ENCODE measurements around the gene CCDC27. TPM values are rescaled to one million over a fixed set of nuclear protein-coding genes. Genes with fewer than 3 reads are reported as not detected.

CCDC27 gene
- total and polyA plus RNA-seq, 8 donors: not detected

DNA sequence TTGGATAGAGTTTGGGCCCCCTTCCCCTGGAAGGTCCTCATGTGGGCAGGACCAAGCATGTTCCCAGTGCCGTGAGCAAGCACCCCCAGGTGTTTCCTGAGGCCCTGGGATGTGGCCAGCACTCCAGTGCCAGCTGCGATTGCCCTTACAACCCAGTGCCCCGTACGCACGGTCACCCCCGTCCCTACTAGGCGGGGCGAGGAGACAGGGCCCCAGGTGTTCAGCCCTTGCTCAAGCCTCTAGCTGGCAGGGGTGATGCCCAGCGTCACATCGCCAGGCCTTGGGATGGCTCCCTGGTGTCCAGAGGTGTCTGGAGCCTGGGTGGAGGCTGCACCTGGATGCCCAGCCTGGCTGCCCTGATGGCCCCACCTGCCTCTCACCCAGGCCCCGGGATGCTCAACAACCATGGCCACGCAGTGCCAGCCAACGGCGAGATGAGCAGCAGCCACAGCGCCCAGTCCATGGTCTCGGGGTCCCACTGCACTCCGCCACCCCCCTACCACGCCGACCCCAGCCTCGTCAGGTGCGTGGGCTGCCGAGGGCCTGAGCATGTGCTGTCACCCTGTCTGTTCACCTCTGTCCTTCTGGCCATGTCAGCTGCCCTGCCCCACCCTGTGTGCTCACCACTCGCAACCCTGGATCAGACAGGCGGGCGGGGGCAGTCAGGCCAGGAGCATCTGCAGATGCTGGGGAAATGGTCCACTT, 21.6 kb upstream of the CCDC27 start:
- intact Hi-C loops (cut with DNase I; ENCODE audit: low total_unique reads): no loop called here
- H3K27ac ChIP-seq: no peak overlapping the region
- H3K4me1 ChIP-seq: peaks cover 0 to 13% (median 8%) of the 10 kb centered on the region in 4 donors
- no peak for DNase-seq
- H3K9me3 ChIP-seq: no peaks in the 10 kb centered on the region
- peaks cover 0 to 83% (median 41%) of the 10 kb centered on the region in 3 donors for H3K27me3 ChIP-seq
- H3K36me3 ChIP-seq: peaks cover 0 to 14% (median 11%) of the 10 kb centered on the region in 4 donors
- H3K4me3 ChIP-seq: no peak overlapping the region
- TF ChIP-seq, protein P1, sequence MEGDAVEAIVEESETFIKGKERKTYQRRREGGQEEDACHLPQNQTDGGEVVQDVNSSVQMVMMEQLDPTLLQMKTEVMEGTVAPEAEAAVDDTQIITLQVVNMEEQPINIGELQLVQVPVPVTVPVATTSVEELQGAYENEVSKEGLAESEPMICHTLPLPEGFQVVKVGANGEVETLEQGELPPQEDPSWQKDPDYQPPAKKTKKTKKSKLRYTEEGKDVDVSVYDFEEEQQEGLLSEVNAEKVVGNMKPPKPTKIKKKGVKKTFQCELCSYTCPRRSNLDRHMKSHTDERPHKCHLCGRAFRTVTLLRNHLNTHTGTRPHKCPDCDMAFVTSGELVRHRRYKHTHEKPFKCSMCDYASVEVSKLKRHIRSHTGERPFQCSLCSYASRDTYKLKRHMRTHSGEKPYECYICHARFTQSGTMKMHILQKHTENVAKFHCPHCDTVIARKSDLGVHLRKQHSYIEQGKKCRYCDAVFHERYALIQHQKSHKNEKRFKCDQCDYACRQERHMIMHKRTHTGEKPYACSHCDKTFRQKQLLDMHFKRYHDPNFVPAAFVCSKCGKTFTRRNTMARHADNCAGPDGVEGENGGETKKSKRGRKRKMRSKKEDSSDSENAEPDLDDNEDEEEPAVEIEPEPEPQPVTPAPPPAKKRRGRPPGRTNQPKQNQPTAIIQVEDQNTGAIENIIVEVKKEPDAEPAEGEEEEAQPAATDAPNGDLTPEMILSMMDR (IDR thresholded peaks at IDR 0.05): no peak
- no peak for TF ChIP-seq POLR2AphosphoS5 (IDR thresholded peaks at IDR 0.05)
- no peak for TF ChIP-seq EP300 (IDR thresholded peaks at IDR 0.05)
- no peak for TF ChIP-seq POLR2A (IDR thresholded peaks at IDR 0.05)
- 74 to 76% (median 75%) methylated on average over 19 to 25 of the region's 25 CpGs for whole genome bisulfite sequencing, 5 donors

DNA sequence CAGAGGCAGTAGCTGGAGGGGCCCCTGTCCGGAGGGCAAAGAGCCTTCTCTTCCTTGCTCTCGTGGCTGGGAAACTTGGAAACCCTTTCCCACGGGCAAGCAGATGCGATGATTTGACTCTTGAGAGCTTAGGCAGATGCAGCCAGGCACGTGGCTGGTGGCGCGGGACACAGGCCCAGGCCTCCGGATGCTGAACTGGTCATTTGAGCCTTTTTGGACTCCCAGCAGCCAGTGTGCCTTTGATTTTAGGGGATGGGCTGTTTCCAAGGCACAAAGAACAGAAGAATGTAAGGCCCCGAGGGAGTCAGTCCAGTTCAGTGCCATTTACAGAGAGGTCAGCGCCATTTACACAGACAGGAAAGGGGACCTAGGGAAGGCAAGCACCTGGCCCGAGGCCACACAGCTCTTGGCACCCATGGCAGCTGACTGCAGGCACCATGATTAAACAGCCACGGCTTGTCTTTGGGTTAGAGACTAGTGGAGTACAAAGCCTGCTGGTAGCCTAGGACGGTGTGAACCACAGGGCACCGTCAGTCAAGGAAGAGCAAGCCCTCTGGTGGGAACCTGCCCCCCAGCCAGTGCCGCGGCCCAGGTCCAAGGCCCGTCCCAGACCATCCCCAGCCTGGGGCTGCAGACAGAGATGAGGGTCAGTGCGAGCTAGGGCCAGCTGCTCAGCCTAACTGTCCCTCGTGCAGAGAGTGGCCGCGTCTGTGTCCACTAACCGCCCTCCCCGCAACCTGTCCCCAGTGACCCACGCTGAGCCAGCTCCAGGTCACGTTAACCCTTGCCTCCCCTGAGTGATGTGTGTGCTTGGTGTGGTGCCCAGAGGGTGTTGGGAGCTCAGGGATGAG, 20.4 kb upstream of the CCDC27 start:
- Histone ChIP-seq H3K27ac (no peak overlapping the region), H3K36me3 (peaks cover 0 to 25% (median 22%) of the 10 kb centered on the region in 4 donors), H3K4me1 (peaks cover 0 to 13% (median 8%) of the 10 kb centered on the region in 4 donors), H3K9me3 (no peaks in the 10 kb centered on the region), H3K27me3 (peaks cover 0 to 74% (median 41%) of the 10 kb centered on the region in 3 donors), H3K4me3 (no peak overlapping the region)
- no peak for DNase-seq
- WGBS, 5 donors: 42 to 59% (median 57%) methylated on average over 12 to 25 of the region's 25 CpGs
- no peak for TF ChIP-seq EP300 (IDR thresholded peaks at IDR 0.05)
- intact Hi-C loops (cut with DNase I; ENCODE audit: low total_unique reads): no loop called here

DNA sequence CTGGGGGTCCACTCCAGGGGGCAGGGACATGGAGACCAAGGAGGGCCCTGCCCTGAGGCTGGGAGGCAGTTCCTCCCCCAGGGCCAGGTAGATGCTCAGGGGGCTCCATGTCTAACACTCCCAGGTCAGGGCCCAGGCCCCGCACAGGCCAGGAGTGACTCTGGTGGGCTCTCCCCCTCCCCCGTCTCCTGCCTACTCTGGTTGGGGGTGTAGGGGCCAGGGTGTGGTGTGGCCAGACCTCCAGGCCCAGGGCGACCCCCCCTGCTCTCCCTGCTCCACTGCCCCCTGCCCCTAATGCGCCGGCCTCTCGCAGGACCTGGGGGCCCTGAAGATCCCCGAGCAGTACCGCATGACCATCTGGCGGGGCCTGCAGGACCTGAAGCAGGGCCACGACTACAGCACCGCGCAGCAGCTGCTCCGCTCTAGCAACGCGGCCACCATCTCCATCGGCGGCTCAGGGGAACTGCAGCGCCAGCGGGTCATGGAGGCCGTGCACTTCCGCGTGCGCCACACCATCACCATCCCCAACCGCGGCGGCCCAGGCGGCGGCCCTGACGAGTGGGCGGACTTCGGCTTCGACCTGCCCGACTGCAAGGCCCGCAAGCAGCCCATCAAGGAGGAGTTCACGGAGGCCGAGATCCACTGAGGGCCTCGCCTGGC, 19.7 kb upstream of the CCDC27 start:
- Histone ChIP-seq H3K27me3 (peaks cover 0 to 67% (median 41%) of the 10 kb centered on the region in 3 donors), H3K4me1 (peaks cover 0 to 13% (median 8%) of the 10 kb centered on the region in 4 donors)
- TF ChIP-seq, protein P1 (IDR thresholded peaks at IDR 0.05): no peak
- TF ChIP-seq POLR2AphosphoS5 (IDR thresholded peaks at IDR 0.05): no peak
- no peak for TF ChIP-seq EP300 (IDR thresholded peaks at IDR 0.05)
- no peak for TF ChIP-seq POLR2A (IDR thresholded peaks at IDR 0.05)

DNA sequence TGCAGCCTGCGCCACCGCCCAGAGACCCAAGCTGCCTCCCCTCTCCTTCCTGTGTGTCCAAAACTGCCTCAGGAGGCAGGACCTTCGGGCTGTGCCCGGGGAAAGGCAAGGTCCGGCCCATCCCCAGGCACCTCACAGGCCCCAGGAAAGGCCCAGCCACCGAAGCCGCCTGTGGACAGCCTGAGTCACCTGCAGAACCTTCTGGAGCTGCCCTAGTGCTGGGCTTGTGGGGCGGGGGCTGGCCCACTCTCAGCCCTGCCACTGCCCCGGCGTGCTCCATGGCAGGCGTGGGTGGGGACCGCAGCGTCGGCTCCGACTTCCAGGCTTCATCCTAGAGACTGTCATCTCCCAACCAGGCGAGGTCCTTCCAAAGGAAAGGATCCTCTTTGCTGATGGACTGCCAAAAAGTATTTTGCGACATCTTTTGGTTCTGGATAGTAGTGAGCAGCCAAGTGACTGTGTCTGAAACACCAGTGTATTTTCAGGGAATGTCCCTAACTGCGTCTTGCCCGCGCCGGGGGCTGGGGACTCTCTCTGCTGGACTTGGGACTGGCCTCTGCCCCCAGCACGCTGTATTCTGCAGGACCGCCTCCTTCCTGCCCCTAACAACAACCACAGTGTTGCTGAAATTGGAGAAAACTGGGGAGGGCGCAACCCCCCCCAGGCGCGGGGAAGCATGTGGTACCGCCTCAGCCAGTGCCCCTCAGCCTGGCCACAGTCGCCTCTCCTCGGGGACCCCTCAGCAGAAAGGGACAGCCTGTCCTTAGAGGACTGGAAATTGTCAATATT, 19.0 kb upstream of the CCDC27 start:
- no peak for DNase-seq
- no peak overlapping the region for H3K27ac ChIP-seq
- H3K4me3 ChIP-seq: no peak overlapping the region
- 53 to 66% (median 64%) methylated on average over 23 to 29 of the region's 29 CpGs for WGBS, 5 donors
- TF ChIP-seq, protein P1 (IDR thresholded peaks at IDR 0.05): no peak
- TF ChIP-seq POLR2A (IDR thresholded peaks at IDR 0.05): no peak
- no peak for TF ChIP-seq POLR2AphosphoS5 (IDR thresholded peaks at IDR 0.05)
- no peak for TF ChIP-seq EP300 (IDR thresholded peaks at IDR 0.05)
- H3K36me3 ChIP-seq: peaks cover 5 to 40% (median 37%) of the 10 kb centered on the region in 4 donors
- H3K9me3 ChIP-seq: no peaks in the 10 kb centered on the region
- peaks cover 0 to 60% (median 41%) of the 10 kb centered on the region in 3 donors for H3K27me3 ChIP-seq
- intact Hi-C loops (cut with DNase I; ENCODE audit: low total_unique reads): no loop called here
- peaks cover 0 to 13% (median 8%) of the 10 kb centered on the region in 4 donors for H3K4me1 ChIP-seq

More for the DNA sequence above, 19.7 kb upstream of the CCDC27 start:
- 14 to 36% (median 24%) methylated on average over 13 to 37 of the region's 37 CpGs for WGBS, 5 donors
- Histone ChIP-seq H3K36me3 (peaks cover 0 to 33% (median 30%) of the 10 kb centered on the region in 4 donors), H3K27ac (no peak overlapping the region), H3K9me3 (no peaks in the 10 kb centered on the region), H3K4me3 (no peak overlapping the region)
- intact Hi-C loops (cut with DNase I; ENCODE audit: low total_unique reads): no loop called here
- peak in 1 of 2 donors; percentile 70 for DNase-seq
